ENCODE measurements around the gene DNER.
"Not testable (repeated sequence)": the region's sequence is repeated elsewhere in the genome, so short reads cannot be mapped to it uniquely, and the experiment has no call there.

DNA sequence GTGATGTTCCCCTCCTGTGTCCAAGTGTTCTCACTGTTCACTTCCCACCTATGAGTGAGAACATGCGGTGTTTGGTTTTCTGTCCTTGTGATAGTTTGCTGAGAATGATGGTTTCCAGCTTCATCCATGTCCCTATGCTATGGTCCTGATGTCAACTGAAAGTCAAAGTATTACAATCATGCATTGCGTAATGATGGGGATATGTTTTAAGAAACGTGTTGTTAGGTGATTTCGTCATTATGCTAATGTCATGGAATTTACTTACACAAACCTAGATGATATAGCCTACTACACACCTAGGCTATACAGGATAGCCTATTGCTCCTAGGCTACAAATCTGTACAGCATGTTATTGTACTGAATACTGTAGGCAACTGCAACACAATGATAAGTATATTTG lies 207.7 kb downstream of the DNER start:
- not testable (repeated sequence) for TF ChIP-seq SUZ12 (IDR thresholded peaks at IDR 0.05; ENCODE audit: extremely low read depth, insufficient read depth, insufficient read length); YY1 (IDR thresholded peaks at IDR 0.05; ENCODE audit: insufficient read depth, insufficient read length); ZNF274 (IDR thresholded peaks at IDR 0.05; ENCODE audit: low read depth, low read length)
